ENCODE data around the gene DLX6. TPM values are rescaled to one million over a fixed set of nuclear protein-coding genes. Genes with fewer than 3 reads are reported as not detected.

DLX6 gene
- total RNA-seq, 1 donor from 2014 or later: not detected

DNA sequence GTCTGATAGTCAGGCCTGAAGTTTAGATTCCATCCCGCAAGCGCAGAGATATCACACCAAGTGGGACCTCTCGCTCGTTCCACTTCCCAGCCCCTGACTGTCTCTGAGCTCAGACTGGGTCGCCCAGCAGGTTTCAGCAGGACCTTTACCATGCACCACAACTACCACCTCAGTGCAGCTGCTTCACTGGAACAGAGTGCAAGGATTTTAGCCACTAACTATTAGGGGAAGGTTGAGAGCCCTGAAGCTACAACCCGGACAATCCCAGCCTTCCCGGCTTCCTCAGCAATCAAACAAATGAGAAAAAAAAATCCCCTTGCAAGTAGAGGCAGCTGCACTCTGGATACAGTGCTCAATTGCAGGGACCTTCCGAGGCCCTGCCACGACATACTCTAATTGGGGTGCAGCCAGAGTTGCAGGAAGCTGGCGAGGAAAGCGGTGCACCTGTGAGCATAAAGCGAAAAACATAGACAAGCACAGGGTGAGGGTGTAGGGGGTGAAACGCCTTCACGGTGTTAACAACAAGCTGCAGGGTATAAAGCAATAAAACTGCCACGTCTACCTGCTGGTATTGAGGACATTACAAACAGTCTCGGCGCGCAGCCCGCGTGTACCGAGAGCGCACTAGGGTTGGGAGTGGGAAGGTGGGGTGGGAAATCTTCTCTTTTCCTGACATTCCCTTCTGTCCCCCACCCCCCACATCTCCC is 2.6 kb upstream of the DLX6 start:
- Histone ChIP-seq H3K9ac (ENCODE audit: low read depth in 1 of 3, low read length in 3 of 3) (no peak overlapping the region), H3K9me3 (ENCODE audit: control insufficient read depth in 3 of 3, low read length in 3 of 3) (no peaks in the 10 kb centered on the region), H3K4me1 (ENCODE audit: control insufficient read depth in 3 of 3, insufficient read depth in 3 of 3, low read length in 3 of 3) (peaks cover 5 to 15% (median 13%) of the 10 kb centered on the region in 3 donors), H3K27me3 (ENCODE audit: control insufficient read depth in 3 of 3, insufficient read depth in 3 of 3, low read length in 3 of 3) (peaks cover 85 to 91% (median 87%) of the 10 kb centered on the region in 3 donors), H3K36me3 (ENCODE audit: control insufficient read depth in 3 of 3, insufficient read depth in 3 of 3, low read length in 3 of 3) (no peaks in the 10 kb centered on the region), H3K4me3 (ENCODE audit: low read length in 3 of 3) (no peak overlapping the region), H3K27ac (ENCODE audit: low read depth, low read length) (no peak overlapping the region)

DNA sequence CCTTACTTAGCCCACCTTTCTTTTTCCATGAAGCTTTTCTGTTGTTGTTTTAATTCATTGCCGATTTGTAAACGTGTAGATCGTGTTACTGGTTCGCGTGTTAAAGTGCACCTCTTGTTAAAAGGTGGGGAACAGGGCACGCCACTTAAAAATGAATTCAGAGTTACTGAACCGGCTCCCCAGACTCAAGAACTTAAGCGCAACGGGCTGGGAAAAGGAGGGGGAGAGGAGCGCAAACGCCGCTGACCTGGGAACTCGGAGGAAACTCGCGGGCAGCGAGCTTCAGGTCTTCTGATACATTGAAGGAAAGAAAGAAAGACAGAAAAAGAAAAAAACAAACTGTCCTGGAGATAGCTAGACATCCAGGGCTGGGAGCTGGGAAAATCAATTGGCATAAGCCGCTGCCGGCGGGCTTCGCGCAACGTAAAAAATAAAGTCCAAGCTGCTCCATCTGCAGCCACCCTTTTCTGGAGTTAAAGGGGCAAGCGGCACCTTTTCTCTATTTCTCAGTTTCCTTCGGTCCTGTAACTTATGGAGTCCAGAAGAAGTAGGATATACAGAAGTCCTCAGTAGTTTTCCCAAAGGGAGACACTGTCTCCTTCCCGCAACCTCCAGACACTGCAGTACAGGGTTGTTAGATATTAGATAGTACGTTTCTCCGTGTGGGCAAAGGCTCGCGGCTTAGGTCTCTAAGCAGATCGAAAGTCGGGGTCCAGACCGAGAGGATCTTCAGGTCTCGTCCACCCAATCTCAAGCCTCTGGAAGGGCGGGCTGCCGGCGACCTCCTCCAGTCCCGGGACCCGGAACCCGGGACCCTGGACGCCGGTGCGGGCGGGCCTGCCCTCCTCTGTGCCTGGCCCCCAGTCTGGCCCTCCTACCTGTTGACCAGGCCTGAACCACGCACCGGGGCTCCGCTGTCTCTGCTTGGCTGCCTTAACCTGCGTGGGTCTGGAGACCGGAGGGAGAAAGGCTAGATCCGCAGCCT is 1.8 kb upstream of the DLX6 start:
- Histone ChIP-seq H3K4me1 (ENCODE audit: control insufficient read depth in 3 of 3, insufficient read depth in 3 of 3, low read length in 3 of 3) (peaks cover 5 to 15% (median 13%) of the 10 kb centered on the region in 3 donors), H3K36me3 (ENCODE audit: control insufficient read depth in 3 of 3, insufficient read depth in 3 of 3, low read length in 3 of 3) (no peaks in the 10 kb centered on the region), H3K4me3 (ENCODE audit: low read length in 3 of 3) (no peak overlapping the region), H3K9me3 (ENCODE audit: control insufficient read depth in 3 of 3, low read length in 3 of 3) (no peaks in the 10 kb centered on the region), H3K27me3 (ENCODE audit: control insufficient read depth in 3 of 3, insufficient read depth in 3 of 3, low read length in 3 of 3) (peaks cover 85 to 91% (median 87%) of the 10 kb centered on the region in 3 donors), H3K27ac (ENCODE audit: low read depth, low read length) (no peak overlapping the region), H3K9ac (ENCODE audit: low read depth in 1 of 3, low read length in 3 of 3) (no peak overlapping the region)

DNA sequence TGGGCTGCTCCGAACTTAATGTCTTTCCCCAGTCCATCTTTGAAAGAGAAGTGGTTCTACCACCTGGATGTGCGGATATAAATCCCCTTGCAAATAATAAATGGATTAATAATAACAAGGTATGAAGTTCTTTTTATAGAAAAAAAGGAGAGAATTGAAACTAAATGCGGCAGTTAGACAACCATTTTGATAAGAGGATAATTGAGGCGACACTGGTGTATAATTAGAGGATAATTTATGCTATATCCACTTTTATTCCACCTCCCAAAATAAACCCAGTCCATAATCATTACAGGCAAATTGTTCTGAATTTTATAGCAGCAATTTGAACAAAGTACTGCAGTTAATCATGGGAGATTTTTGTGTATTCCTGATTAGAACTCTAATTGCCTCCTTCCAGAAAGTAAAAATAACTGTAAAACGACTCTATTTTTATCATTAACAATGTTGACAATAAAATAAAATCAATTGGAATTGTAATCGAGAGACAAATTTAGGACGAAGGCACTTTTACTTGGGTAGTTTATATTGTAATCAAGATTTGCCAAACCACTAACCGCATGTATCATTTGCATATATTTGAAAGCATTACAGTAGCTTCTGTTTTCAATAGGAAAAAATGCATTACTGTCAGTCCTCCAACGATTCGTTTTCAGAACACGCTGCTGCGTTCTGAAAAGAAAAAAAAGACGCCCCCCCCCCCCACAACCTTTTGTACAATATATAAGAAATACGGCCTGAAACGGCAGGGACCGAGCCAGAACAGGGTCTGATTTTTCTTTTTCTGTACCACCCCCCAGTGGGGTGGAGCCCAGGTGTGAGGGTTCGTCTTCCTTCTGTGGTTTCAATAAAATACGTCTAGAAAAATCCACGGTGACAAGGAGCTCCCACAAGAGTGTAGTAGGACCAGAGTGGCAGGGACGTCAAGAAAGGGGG is 838 bp upstream of the DLX6 start:
- H3K4me3 ChIP-seq (ENCODE audit: low read length in 3 of 3): peak overlapping the region in 2 of 3 donors; percentile 23 to 28
- no peak overlapping the region for H3K9ac ChIP-seq (ENCODE audit: low read depth in 1 of 3, low read length in 3 of 3)
- H3K4me1 ChIP-seq (ENCODE audit: control insufficient read depth in 3 of 3, insufficient read depth in 3 of 3, low read length in 3 of 3): peaks cover 5 to 15% (median 13%) of the 10 kb centered on the region in 3 donors
- H3K36me3 ChIP-seq (ENCODE audit: control insufficient read depth in 3 of 3, insufficient read depth in 3 of 3, low read length in 3 of 3): no peaks in the 10 kb centered on the region
- H3K27me3 ChIP-seq (ENCODE audit: control insufficient read depth in 3 of 3, insufficient read depth in 3 of 3, low read length in 3 of 3): peaks cover 83 to 87% (median 85%) of the 10 kb centered on the region in 3 donors
- no peaks in the 10 kb centered on the region for H3K9me3 ChIP-seq (ENCODE audit: control insufficient read depth in 3 of 3, low read length in 3 of 3)
- no peak overlapping the region for H3K27ac ChIP-seq (ENCODE audit: low read depth, low read length)

DNA sequence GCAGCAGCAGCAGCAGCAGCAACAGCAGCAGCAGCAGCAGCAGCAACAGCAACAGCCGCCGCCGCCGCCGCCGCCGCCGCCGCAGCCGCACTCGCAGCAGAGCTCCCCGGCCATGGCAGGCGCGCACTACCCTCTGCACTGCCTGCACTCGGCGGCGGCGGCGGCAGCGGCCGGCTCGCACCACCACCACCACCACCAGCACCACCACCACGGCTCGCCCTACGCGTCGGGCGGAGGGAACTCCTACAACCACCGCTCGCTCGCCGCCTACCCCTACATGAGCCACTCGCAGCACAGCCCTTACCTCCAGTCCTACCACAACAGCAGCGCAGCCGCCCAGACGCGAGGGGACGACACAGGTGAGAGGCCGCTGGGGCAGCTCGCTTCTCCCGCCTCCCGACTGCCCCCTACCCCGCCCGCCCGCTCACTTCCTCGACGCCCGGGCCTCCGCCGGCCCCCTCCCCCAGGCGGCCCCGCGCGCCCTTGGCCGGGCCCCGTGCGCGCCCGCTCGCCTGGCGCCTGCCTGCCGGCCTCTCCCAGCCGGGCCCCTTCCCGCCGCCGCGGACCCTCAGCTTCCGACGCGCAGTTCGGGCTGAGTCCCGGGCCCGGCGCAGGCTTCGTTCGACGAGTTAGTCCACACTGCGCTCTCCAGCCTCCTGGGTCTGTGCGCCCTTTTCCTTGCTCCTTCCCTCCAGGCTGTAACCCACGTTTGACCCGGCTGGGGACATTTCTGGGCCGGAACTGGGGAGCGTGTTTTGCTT is 882 bp downstream of the DLX6 start:
- Histone ChIP-seq H3K4me1 (ENCODE audit: control insufficient read depth in 3 of 3, insufficient read depth in 3 of 3, low read length in 3 of 3) (peaks cover 5 to 15% (median 13%) of the 10 kb centered on the region in 3 donors), H3K4me3 (ENCODE audit: low read length in 3 of 3) (peak overlapping the region; percentile 30 to 58 (median 47)), H3K36me3 (ENCODE audit: control insufficient read depth in 3 of 3, insufficient read depth in 3 of 3, low read length in 3 of 3) (no peaks in the 10 kb centered on the region), H3K9me3 (ENCODE audit: control insufficient read depth in 3 of 3, low read length in 3 of 3) (no peaks in the 10 kb centered on the region), H3K27me3 (ENCODE audit: control insufficient read depth in 3 of 3, insufficient read depth in 3 of 3, low read length in 3 of 3) (peaks cover 84 to 89% (median 85%) of the 10 kb centered on the region in 3 donors), H3K27ac (ENCODE audit: low read depth, low read length) (no peak overlapping the region), H3K9ac (ENCODE audit: low read depth in 1 of 3, low read length in 3 of 3) (no peak overlapping the region)

DNA sequence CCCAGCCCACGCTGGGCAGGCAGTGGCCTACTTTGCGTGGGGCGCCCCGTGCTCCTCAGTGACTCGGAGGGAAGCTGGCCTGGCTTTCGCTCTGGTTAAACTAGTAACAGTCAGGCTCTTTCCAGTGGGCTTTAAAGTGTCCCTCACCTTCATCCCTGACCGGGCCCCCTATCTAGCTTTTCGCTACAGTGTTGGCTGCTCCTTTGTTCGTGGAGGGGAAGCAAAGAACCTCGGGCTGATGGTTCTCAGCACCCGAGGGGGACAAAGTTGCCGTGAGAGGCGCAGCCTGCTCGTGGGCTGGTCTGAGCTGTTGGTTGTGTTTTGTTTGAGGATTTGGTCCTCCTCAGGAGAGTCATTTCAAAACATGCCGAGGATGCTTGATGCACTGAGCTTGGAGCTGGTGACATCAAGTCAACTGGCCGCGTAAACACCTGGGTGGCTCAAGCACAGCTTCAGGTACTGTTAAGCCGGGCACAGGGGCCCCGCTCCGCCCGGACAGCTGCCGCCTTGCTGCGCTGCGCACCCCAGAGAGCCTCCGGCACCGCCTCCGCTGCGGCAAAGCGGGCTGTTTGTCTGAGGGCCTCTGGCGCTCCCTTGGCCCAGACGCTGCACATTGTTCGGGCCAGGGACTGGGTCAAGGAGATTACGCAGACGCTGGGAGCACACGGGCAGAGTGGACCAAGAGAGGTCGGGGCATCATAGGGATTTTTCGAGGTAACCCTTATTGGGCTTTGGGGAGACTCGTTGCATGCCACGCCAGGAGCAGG is 1.6 kb downstream of the DLX6 start:
- Histone ChIP-seq H3K9me3 (ENCODE audit: control insufficient read depth in 3 of 3, low read length in 3 of 3) (no peaks in the 10 kb centered on the region), H3K27ac (ENCODE audit: low read depth, low read length) (no peak overlapping the region), H3K27me3 (ENCODE audit: control insufficient read depth in 3 of 3, insufficient read depth in 3 of 3, low read length in 3 of 3) (peaks cover 84 to 91% (median 85%) of the 10 kb centered on the region in 3 donors), H3K36me3 (ENCODE audit: control insufficient read depth in 3 of 3, insufficient read depth in 3 of 3, low read length in 3 of 3) (no peaks in the 10 kb centered on the region), H3K4me3 (ENCODE audit: low read length in 3 of 3) (peak overlapping the region in 2 of 3 donors; percentile 22 to 30), H3K4me1 (ENCODE audit: control insufficient read depth in 3 of 3, insufficient read depth in 3 of 3, low read length in 3 of 3) (peaks cover 5 to 15% (median 13%) of the 10 kb centered on the region in 3 donors), H3K9ac (ENCODE audit: low read depth in 1 of 3, low read length in 3 of 3) (no peak overlapping the region)

DNA sequence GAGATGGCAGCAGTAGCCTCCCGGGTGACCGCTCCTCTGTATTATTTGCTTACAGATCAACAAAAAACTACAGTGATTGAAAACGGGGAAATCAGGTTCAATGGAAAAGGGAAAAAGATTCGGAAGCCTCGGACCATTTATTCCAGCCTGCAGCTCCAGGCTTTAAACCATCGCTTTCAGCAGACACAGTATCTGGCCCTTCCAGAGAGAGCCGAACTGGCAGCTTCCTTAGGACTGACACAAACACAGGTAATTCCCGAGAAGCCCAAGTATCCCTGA is 2.2 kb downstream of the DLX6 start:
- H3K27ac ChIP-seq (ENCODE audit: low read depth, low read length): no peak overlapping the region
- H3K9me3 ChIP-seq (ENCODE audit: control insufficient read depth in 3 of 3, low read length in 3 of 3): no peaks in the 10 kb centered on the region
- H3K36me3 ChIP-seq (ENCODE audit: control insufficient read depth in 3 of 3, insufficient read depth in 3 of 3, low read length in 3 of 3): no peaks in the 10 kb centered on the region
- no peak overlapping the region for H3K9ac ChIP-seq (ENCODE audit: low read depth in 1 of 3, low read length in 3 of 3)
- no peak overlapping the region for H3K4me3 ChIP-seq (ENCODE audit: low read length in 3 of 3)
- peaks cover 84 to 91% (median 85%) of the 10 kb centered on the region in 3 donors for H3K27me3 ChIP-seq (ENCODE audit: control insufficient read depth in 3 of 3, insufficient read depth in 3 of 3, low read length in 3 of 3)
- peaks cover 5 to 15% (median 13%) of the 10 kb centered on the region in 3 donors for H3K4me1 ChIP-seq (ENCODE audit: control insufficient read depth in 3 of 3, insufficient read depth in 3 of 3, low read length in 3 of 3)

DNA sequence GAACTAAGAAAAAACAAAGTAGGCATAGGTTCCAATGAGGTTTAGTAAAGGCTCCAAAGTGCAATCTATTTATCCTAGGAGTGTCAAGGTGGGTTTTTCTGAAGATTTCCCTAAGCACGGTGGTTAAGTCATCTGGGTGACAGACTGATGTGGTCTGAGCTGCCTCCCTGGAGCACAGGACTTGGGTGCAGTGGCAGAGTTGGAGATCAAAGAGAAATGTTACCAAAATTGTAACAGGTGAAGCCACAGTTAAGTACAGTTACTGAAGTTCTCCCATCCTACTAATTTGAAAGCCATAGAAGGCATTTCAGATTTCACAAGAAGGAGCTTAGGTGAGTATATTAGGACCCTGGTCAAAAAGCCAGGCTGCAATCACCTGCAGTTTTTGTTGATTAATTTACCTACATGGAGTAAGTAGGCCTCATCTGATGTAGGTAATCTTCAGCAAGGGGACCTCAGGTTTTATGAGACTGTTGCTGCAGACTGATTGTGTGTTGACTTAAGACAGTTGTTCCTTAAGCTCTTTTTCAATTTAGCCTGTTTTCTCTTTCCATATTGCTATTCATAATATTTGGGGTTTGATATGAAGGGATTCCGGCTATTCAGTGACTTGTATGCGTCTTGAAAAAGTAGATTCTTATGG is 3.0 kb downstream of the DLX6 start:
- H3K9me3 ChIP-seq (ENCODE audit: control insufficient read depth in 3 of 3, low read length in 3 of 3): no peaks in the 10 kb centered on the region
- H3K36me3 ChIP-seq (ENCODE audit: control insufficient read depth in 3 of 3, insufficient read depth in 3 of 3, low read length in 3 of 3): no peaks in the 10 kb centered on the region
- peaks cover 5 to 15% (median 13%) of the 10 kb centered on the region in 3 donors for H3K4me1 ChIP-seq (ENCODE audit: control insufficient read depth in 3 of 3, insufficient read depth in 3 of 3, low read length in 3 of 3)
- no peak overlapping the region for H3K27ac ChIP-seq (ENCODE audit: low read depth, low read length)
- no peak overlapping the region for H3K9ac ChIP-seq (ENCODE audit: low read depth in 1 of 3, low read length in 3 of 3)
- H3K4me3 ChIP-seq (ENCODE audit: low read length in 3 of 3): no peak overlapping the region
- peaks cover 84 to 90% (median 85%) of the 10 kb centered on the region in 3 donors for H3K27me3 ChIP-seq (ENCODE audit: control insufficient read depth in 3 of 3, insufficient read depth in 3 of 3, low read length in 3 of 3)
